ENCODE measurements around the gene TTLL1. TPM values are rescaled to one million over a fixed set of nuclear protein-coding genes. Genes with fewer than 3 reads are reported as not detected.

TTLL1 gene
- total and polyA plus RNA-seq, 9 of the 15 experiments (the other 6 are each of a cell fraction or from before 2014, with no cell fraction given): 0.06 to 0.85 (median 0.17) TPM

DNA sequence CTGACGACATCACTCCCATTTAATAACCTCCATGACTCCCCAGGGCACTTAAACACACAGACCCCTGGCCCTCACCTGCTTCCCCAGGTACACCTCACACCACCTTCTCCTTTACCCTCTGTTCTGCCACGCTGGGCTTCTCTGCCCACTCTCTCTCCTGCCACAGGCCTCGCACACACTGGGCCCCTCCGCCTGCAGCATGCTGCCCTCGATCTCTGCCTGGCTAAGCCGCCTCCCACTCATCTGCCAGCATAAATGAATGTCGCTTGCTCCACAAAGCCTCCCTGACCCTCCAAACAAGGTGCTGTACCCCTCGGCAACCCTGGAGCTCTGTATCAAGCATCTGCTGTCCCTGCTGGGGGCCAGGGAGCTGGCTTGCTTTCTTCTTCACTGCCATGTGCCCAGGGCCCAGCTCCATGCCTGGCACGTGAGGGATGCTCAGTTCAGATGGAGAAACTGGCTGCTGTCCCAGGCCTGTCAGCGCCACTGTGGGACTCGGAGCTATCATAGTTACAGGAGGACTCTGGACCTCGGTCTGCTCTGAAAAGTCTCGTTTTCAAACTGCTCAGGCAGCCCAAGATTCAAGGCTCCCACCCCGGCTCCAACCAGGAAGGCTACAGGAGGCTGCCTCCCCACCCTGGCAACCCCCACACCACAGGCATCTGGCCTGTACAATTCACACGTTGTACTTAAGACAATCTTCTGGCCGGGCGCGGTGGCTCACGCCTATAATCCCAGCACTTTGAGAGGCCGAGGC is 11.9 kb downstream of the TTLL1 start:
- no peak overlapping the region for H3K4me3 ChIP-seq
- POLR2A ChIA-PET: no interaction called here

DNA sequence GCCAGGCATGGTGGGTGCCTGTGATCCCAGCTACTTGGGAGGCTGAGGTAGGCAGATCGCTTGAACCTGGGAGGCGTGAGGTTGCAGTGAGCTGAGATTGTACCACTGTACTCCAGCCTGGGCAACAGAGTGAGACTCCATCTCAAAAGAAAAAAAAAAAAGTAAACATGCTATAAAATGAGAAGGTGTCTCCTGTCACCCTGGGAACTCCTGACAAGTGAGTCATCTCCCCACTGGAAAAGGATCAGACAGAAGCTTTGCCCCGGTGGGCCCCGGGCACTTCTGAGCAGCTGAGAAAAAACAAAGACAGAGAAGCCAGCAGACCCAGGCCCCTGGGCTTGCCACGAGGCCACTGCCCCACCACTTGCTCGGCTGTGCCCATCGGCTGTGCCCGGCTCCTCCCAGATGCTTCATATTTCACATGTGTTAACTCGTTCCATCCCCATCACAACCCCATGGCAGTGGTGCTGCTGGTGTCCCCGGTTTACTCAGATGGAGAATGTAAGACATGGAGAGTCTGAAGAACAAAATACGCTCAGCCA is 22.3 kb downstream of the TTLL1 start:
- in situ Hi-C loops (cut with MboI) (no loop called here), intact Hi-C loops (cut with micrococcal nuclease) (no loop called here)
- H3K27ac ChIP-seq (ENCODE audit: extremely low read depth, low read depth, low read length): no peak overlapping the region
- H3K4me2 ChIP-seq (ENCODE audit: insufficient read depth, low read length): no peak overlapping the region
- ATAC-seq (no peak), FAIRE-seq (no peak), DNase-seq (ENCODE audit: extremely low read depth in 1 of 4, low spot score in 3 of 4) (no peak)
- H3K4me1 ChIP-seq (replicated peaks in 1 of 2; ENCODE audit: control insufficient read depth in 2 of 2, insufficient read depth in 2 of 2, low read length in 2 of 2): peaks cover 0 to 6% of the 10 kb centered on the region in 2 experiments; a peak in 3 of 5 replicates
- CTCF ChIA-PET (ENCODE audit: low intra/inter-chr PET ratio): no interaction called here
- WGBS (ENCODE audit: insufficient coverage, low coverage, missing lambda C conversion rate): 67% methylated on average over 8 of the region's 11 CpGs
- BruUV-seq (replicated peaks): no TSS peak
- H3K9me3 ChIP-seq (replicated peaks; ENCODE audit: control insufficient read depth, insufficient read depth, low read depth, low read length): no peaks in the 10 kb centered on the region
- peaks cover 0 to 15% of the 10 kb centered on the region in 2 experiments; a peak in 2 of 5 replicates for H3K27me3 ChIP-seq (ENCODE audit: control insufficient read depth in 2 of 2, insufficient read depth in 2 of 2, low read length in 2 of 2)
- 0 out of 4 replicates have a peak overlapping the region, but pooled peaks of 1 of the 2 experiments have one; percentile 40 for H3K9ac ChIP-seq (ENCODE audit: insufficient read depth in 1 of 2, low read depth in 2 of 2, low read length in 2 of 2)
- no peak overlapping the region; the same call in 1 of the 2 replicates for H2AFZ ChIP-seq (ENCODE audit: low read depth, low read length)
- no peaks in the 10 kb centered on the region for H4K20me1 ChIP-seq (replicated peaks; ENCODE audit: control insufficient read depth, insufficient read depth, low read length)
- no peaks in the 10 kb centered on the region for H3K79me2 ChIP-seq (ENCODE audit: control insufficient read depth, insufficient read depth, low read length)
- no peak overlapping the region for H3K4me3 ChIP-seq
- H3K36me3 ChIP-seq (ENCODE audit: control insufficient read depth, insufficient read depth, low read length): no peaks in the 10 kb centered on the region
- POLR2A ChIA-PET: interaction anchor here (0.7 kb wide), 1 partner anchor 29 kb away, joined by 3 read pairs; no protein-coding TSS in a partner anchor
- no peaks in the 10 kb centered on the region for H3K9me1 ChIP-seq (ENCODE audit: control insufficient read depth, insufficient read depth, low read length)
- TF ChIP-seq ZNF324 (CRISPR knock-in tag; IDR thresholded peaks at IDR 0.05): no peak
- TF ChIP-seq DDX20 (tag; IDR thresholded peaks at IDR 0.05; ENCODE audit: low read depth): no peak
- TF ChIP-seq SMARCA5 (IDR thresholded peaks at IDR 0.05): no peak
- no peak for TF ChIP-seq POLR3A (IDR thresholded peaks at IDR 0.05; ENCODE audit: borderline replicate concordance, extremely low read depth, insufficient read depth, insufficient read length)
- TF ChIP-seq, protein P1, sequence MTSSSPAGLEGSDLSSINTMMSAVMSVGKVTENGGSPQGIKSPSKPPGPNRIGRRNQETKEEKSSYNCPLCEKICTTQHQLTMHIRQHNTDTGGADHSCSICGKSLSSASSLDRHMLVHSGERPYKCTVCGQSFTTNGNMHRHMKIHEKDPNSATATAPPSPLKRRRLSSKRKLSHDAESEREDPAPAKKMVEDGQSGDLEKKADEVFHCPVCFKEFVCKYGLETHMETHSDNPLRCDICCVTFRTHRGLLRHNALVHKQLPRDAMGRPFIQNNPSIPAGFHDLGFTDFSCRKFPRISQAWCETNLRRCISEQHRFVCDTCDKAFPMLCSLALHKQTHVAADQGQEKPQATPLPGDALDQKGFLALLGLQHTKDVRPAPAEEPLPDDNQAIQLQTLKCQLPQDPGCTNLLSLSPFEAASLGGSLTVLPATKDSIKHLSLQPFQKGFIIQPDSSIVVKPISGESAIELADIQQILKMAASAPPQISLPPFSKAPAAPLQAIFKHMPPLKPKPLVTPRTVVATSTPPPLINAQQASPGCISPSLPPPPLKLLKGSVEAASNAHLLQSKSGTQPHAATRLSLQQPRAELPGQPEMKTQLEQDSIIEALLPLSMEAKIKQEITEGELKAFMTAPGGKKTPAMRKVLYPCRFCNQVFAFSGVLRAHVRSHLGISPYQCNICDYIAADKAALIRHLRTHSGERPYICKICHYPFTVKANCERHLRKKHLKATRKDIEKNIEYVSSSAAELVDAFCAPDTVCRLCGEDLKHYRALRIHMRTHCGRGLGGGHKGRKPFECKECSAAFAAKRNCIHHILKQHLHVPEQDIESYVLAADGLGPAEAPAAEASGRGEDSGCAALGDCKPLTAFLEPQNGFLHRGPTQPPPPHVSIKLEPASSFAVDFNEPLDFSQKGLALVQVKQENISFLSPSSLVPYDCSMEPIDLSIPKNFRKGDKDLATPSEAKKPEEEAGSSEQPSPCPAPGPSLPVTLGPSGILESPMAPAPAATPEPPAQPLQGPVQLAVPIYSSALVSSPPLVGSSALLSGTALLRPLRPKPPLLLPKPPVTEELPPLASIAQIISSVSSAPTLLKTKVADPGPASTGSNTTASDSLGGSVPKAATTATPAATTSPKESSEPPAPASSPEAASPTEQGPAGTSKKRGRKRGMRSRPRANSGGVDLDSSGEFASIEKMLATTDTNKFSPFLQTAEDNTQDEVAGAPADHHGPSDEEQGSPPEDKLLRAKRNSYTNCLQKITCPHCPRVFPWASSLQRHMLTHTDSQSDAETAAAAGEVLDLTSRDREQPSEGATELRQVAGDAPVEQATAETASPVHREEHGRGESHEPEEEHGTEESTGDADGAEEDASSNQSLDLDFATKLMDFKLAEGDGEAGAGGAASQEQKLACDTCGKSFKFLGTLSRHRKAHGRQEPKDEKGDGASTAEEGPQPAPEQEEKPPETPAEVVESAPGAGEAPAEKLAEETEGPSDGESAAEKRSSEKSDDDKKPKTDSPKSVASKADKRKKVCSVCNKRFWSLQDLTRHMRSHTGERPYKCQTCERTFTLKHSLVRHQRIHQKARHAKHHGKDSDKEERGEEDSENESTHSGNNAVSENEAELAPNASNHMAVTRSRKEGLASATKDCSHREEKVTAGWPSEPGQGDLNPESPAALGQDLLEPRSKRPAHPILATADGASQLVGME (CRISPR knock-in tag; IDR thresholded peaks at IDR 0.05): no peak
- no peak for TF ChIP-seq CBX5 (IDR thresholded peaks at IDR 0.05; ENCODE audit: borderline replicate concordance, low read depth)

More for the DNA sequence above, 11.9 kb downstream of the TTLL1 start:
- no peaks in the 10 kb centered on the region for H3K27me3 ChIP-seq (ENCODE audit: control insufficient read depth in 2 of 2, insufficient read depth in 2 of 2, low read length in 2 of 2)
- no peak overlapping the region for H3K27ac ChIP-seq (ENCODE audit: extremely low read depth, low read depth, low read length)
- CTCF ChIA-PET (ENCODE audit: low intra/inter-chr PET ratio): no interaction called here
- BruUV-seq (replicated peaks): no TSS peak
- in situ Hi-C loops (cut with MboI) (no loop called here), intact Hi-C loops (cut with micrococcal nuclease) (no loop called here)
- H3K9ac ChIP-seq (ENCODE audit: insufficient read depth in 1 of 2, low read depth in 2 of 2, low read length in 2 of 2): no peak overlapping the region
- peaks cover 0 to 3% of the 10 kb centered on the region in 2 experiments; a peak in 3 of 5 replicates for H3K4me1 ChIP-seq (replicated peaks in 1 of 2; ENCODE audit: control insufficient read depth in 2 of 2, insufficient read depth in 2 of 2, low read length in 2 of 2)
- H3K4me2 ChIP-seq (ENCODE audit: insufficient read depth, low read length): no peak overlapping the region
- WGBS (ENCODE audit: insufficient coverage, low coverage, missing lambda C conversion rate): 18% methylated on average over 17 of the region's 20 CpGs
- TF ChIP-seq, protein P2, sequence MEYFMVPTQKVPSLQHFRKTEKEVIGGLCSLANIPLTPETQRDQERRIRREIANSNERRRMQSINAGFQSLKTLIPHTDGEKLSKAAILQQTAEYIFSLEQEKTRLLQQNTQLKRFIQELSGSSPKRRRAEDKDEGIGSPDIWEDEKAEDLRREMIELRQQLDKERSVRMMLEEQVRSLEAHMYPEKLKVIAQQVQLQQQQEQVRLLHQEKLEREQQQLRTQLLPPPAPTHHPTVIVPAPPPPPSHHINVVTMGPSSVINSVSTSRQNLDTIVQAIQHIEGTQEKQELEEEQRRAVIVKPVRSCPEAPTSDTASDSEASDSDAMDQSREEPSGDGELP (CRISPR knock-in tag; IDR thresholded peaks at IDR 0.05; ENCODE audit: borderline replicate concordance): no peak
- FAIRE-seq (no peak), DNase-seq (ENCODE audit: extremely low read depth in 1 of 4, low spot score in 3 of 4) (no peak), ATAC-seq (no peak)
- no peaks in the 10 kb centered on the region for H3K36me3 ChIP-seq (ENCODE audit: control insufficient read depth, insufficient read depth, low read length)
- H3K9me1 ChIP-seq (ENCODE audit: control insufficient read depth, insufficient read depth, low read length): no peaks in the 10 kb centered on the region
- no peak overlapping the region for H2AFZ ChIP-seq (ENCODE audit: low read depth, low read length)
- H4K20me1 ChIP-seq (replicated peaks; ENCODE audit: control insufficient read depth, insufficient read depth, low read length): no peaks in the 10 kb centered on the region
- H3K9me3 ChIP-seq (replicated peaks; ENCODE audit: control insufficient read depth, insufficient read depth, low read depth, low read length): no peaks in the 10 kb centered on the region
- no peaks in the 10 kb centered on the region for H3K79me2 ChIP-seq (ENCODE audit: control insufficient read depth, insufficient read depth, low read length)

Measured in K562 (cell line).